Activated CD4-positive, CD25-positive, alpha-beta regulatory T cell treated with anti-CD3 and anti-CD28 coated beads, Interleukin-2, amount 50 U/mL, for 16 hours (primary cell): ENCODE results near the gene RALGPS1.

ENCODE experiments used
- DNase-seq: peaks from one replicate; pipeline ENCODE4 v3.0.0-alpha.2; 2020; ENCODE audit warnings: low read depth, low spot score

The RALGPS1 gene

GRCh38 chr9:127121628-127122175 lies 207.1 kb downstream of the RALGPS1 start:
- no peak for DNase-seq

GRCh38 chr9:127122176-127123063 lies 207.8 kb downstream of the RALGPS1 start, which contains the start of gene ANGPTL2:
ANGPTL2 (minus strand) TSS chr9:127122635; CDS start chr9:127108731, 13,904 bp downstream.
- DNase-seq = no peak

- DNase-seq = no peak
Measured at GRCh38 chr9:127123064-127123890, 208.7 kb downstream of the RALGPS1 start.

GRCh38 chr9:127124111-127124531 lies 209.5 kb downstream of the RALGPS1 start:
- no peak for DNase-seq

GRCh38 chr9:127124792-127125191 lies 210.2 kb downstream of the RALGPS1 start:
- no peak for DNase-seq

- no peak for DNase-seq
Measured at GRCh38 chr9:127126971-127127370, 212.4 kb downstream of the RALGPS1 start.

GRCh38 chr9:127128341-127129072 lies 213.9 kb downstream of the RALGPS1 start:
- DNase-seq = no peak

- no peak for DNase-seq
Measured at GRCh38 chr9:127129073-127129717, 214.6 kb downstream of the RALGPS1 start.

GRCh38 chr9:127129718-127130085 lies 215.1 kb downstream of the RALGPS1 start:
- no peak for DNase-seq

GRCh38 chr9:127130235-127130634 lies 215.7 kb downstream of the RALGPS1 start:
- no peak for DNase-seq

- no peak for DNase-seq
Measured at GRCh38 chr9:127130661-127131538, 216.3 kb downstream of the RALGPS1 start.

- no peak for DNase-seq
Measured at GRCh38 chr9:127131871-127132270, 217.3 kb downstream of the RALGPS1 start.

- no peak for DNase-seq
Measured at GRCh38 chr9:127132375-127132774, 217.8 kb downstream of the RALGPS1 start.

GRCh38 chr9:127132921-127133647 lies 218.5 kb downstream of the RALGPS1 start:
- no peak for DNase-seq

- no peak for DNase-seq
Measured at GRCh38 chr9:127133739-127134167, 219.2 kb downstream of the RALGPS1 start.

- no peak for DNase-seq
Measured at GRCh38 chr9:127135056-127135745, 220.6 kb downstream of the RALGPS1 start.

GRCh38 chr9:127136081-127136879 lies 221.7 kb downstream of the RALGPS1 start:
- no peak for DNase-seq
